Measurements from ENCODE around the gene PRDM2.

PRDM2 gene

DNA sequence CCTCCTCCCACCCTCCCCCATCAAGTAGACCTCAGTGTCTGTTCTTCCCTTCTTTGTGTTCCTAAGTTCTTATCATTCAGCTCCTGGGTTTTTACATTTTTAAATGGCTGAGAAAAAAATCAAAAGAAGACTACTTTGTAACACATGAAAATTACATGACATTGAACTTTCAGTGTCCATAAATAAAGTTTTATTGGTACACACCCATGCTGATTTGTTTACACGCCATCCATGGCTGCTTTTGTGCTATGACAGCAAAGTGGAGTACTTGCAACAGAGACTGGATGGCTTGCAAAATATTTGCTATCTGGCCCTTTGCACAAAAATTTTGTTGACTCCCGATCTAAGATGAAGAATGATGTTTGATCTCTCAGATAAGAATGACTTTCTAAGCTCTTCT lies 171.4 kb downstream of the PRDM2 start:
- H3K4me2 ChIP-seq (ENCODE audit: low read depth, low read length, poor library complexity, severe bottlenecking) = no peak overlapping the region
- H2AFZ ChIP-seq (ENCODE audit: low read depth, low read length, severe bottlenecking) = no peak overlapping the region
- H3F3A ChIP-seq (ENCODE audit: insufficient read depth) = no peaks in the 10 kb centered on the region
- no peaks in the 10 kb centered on the region for H3K9me3 ChIP-seq (ENCODE audit: insufficient read depth, low read length)
- no peaks in the 10 kb centered on the region for H4K20me1 ChIP-seq (ENCODE audit: low read depth, low read length)
- H3K9me2 ChIP-seq (replicated peaks; ENCODE audit: insufficient read depth, low read length) = no peaks in the 10 kb centered on the region
- no peaks in the 10 kb centered on the region for H3K36me3 ChIP-seq (ENCODE audit: low read length)
- no peaks in the 10 kb centered on the region for H3K79me2 ChIP-seq (ENCODE audit: insufficient read depth, low read length)
- H3K27ac ChIP-seq (ENCODE audit: low read depth, low read length) = no peak overlapping the region
- H3K9ac ChIP-seq (ENCODE audit: low read length) = no peak overlapping the region
- H3K4me3 ChIP-seq (ENCODE audit: insufficient read depth, low read length, poor library complexity, severe bottlenecking) = no peak overlapping the region
- no peaks in the 10 kb centered on the region for H3K27me3 ChIP-seq (ENCODE audit: low read length)
- TF ChIP-seq, protein P1, sequence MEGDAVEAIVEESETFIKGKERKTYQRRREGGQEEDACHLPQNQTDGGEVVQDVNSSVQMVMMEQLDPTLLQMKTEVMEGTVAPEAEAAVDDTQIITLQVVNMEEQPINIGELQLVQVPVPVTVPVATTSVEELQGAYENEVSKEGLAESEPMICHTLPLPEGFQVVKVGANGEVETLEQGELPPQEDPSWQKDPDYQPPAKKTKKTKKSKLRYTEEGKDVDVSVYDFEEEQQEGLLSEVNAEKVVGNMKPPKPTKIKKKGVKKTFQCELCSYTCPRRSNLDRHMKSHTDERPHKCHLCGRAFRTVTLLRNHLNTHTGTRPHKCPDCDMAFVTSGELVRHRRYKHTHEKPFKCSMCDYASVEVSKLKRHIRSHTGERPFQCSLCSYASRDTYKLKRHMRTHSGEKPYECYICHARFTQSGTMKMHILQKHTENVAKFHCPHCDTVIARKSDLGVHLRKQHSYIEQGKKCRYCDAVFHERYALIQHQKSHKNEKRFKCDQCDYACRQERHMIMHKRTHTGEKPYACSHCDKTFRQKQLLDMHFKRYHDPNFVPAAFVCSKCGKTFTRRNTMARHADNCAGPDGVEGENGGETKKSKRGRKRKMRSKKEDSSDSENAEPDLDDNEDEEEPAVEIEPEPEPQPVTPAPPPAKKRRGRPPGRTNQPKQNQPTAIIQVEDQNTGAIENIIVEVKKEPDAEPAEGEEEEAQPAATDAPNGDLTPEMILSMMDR (IDR thresholded peaks at IDR 0.05; ENCODE audit: insufficient read depth, low read length, poor library complexity, severe bottlenecking) = no peak
- TF ChIP-seq EZH2phosphoT487 (conservative IDR thresholded peaks at IDR 0.05; ENCODE audit: low read length) = no peak

DNA sequence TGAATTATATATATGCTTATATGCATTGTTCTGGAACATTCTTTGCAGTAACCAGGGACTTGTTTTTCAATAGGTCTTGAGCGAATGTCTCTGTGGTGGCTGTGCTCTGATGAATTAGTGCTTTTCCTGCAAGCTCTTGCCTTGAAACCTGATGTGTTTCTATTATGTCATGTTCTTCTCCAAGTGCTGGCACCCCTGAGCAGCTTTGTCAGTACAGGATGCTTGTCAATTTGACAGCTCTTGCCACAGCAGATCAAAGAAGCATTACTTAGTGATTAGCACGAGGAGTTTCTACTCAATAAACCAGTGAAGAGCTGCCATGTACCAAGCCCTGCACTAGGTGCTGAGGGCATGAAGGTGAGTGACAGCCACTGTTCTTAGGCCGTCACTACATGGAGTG lies 171.9 kb downstream of the PRDM2 start:
- H3K9ac ChIP-seq (ENCODE audit: low read length) = no peak overlapping the region
- H3K36me3 ChIP-seq (ENCODE audit: low read length) = no peaks in the 10 kb centered on the region

DNA sequence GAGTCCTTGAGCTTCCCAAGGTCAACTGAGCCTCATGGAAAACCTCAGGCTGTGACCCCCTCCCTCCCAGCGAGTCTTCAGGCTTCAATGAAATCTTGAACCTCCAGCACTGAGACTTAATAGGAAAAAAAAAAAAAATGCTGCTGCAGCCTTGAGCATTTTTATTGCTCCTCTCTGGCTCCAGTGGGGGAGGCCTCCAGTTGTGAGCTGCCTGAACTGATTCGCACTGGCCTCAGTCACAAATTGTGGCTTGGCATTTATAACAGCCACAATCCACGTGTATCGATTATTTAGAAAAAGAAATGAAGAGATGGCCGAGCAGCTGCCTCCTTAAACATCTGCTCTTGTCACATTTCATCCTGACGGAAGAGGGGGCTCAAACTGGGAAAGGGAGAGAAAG lies 173.0 kb downstream of the PRDM2 start:
- Histone ChIP-seq H3K4me3 (ENCODE audit: insufficient read depth, low read length, poor library complexity, severe bottlenecking) (no peak overlapping the region), H3K4me2 (ENCODE audit: low read depth, low read length, poor library complexity, severe bottlenecking) (no peak overlapping the region), H3K36me3 (ENCODE audit: low read length) (no peaks in the 10 kb centered on the region), H3K27ac (ENCODE audit: low read depth, low read length) (no peak overlapping the region), H2AFZ (ENCODE audit: low read depth, low read length, severe bottlenecking) (no peak overlapping the region), H3K9me2 (replicated peaks; ENCODE audit: insufficient read depth, low read length) (no peaks in the 10 kb centered on the region), H3K79me2 (ENCODE audit: insufficient read depth, low read length) (no peaks in the 10 kb centered on the region), H3F3A (ENCODE audit: insufficient read depth) (no peaks in the 10 kb centered on the region), H3K9me3 (ENCODE audit: insufficient read depth, low read length) (no peaks in the 10 kb centered on the region), H4K20me1 (ENCODE audit: low read depth, low read length) (no peaks in the 10 kb centered on the region), H3K27me3 (ENCODE audit: low read length) (no peaks in the 10 kb centered on the region), H3K9ac (ENCODE audit: low read length) (no peak overlapping the region)
- TF ChIP-seq, protein P1 (IDR thresholded peaks at IDR 0.05; ENCODE audit: insufficient read depth, low read length, poor library complexity, severe bottlenecking) = no peak
- TF ChIP-seq EZH2phosphoT487 (conservative IDR thresholded peaks at IDR 0.05; ENCODE audit: low read length) = no peak

More for the DNA sequence above, 171.9 kb downstream of the PRDM2 start:
- H3K4me3 ChIP-seq (ENCODE audit: insufficient read depth, low read length, poor library complexity, severe bottlenecking) = no peak overlapping the region
- no peaks in the 10 kb centered on the region for H3K27me3 ChIP-seq (ENCODE audit: low read length)
- no peak overlapping the region for H3K4me2 ChIP-seq (ENCODE audit: low read depth, low read length, poor library complexity, severe bottlenecking)
- no peaks in the 10 kb centered on the region for H3K79me2 ChIP-seq (ENCODE audit: insufficient read depth, low read length)
- H3F3A ChIP-seq (ENCODE audit: insufficient read depth) = no peaks in the 10 kb centered on the region
- TF ChIP-seq, protein P1 (IDR thresholded peaks at IDR 0.05; ENCODE audit: insufficient read depth, low read length, poor library complexity, severe bottlenecking) = no peak
- no peak for TF ChIP-seq EZH2phosphoT487 (conservative IDR thresholded peaks at IDR 0.05; ENCODE audit: low read length)
- H3K9me3 ChIP-seq (ENCODE audit: insufficient read depth, low read length) = no peaks in the 10 kb centered on the region
- H3K9me2 ChIP-seq (replicated peaks; ENCODE audit: insufficient read depth, low read length) = no peaks in the 10 kb centered on the region
- H2AFZ ChIP-seq (ENCODE audit: low read depth, low read length, severe bottlenecking) = no peak overlapping the region
- H3K27ac ChIP-seq (ENCODE audit: low read depth, low read length) = no peak overlapping the region
- no peaks in the 10 kb centered on the region for H4K20me1 ChIP-seq (ENCODE audit: low read depth, low read length)

Data from SU-DHL-6 (cell line).